GM21717 (cell line): Measurements from ENCODE around the gene CNNM4.

Source experiments
- ATAC-seq: cut with Tn5 transposase; IDR thresholded peaks from one replicate; pipeline ENCODE4 v1.9.1; 2021; ENCODE audit warnings: mild to moderate bottlenecking, moderate library complexity; ENCODE audit not compliant: unreplicated experiment

CNNM4 gene

DNA sequence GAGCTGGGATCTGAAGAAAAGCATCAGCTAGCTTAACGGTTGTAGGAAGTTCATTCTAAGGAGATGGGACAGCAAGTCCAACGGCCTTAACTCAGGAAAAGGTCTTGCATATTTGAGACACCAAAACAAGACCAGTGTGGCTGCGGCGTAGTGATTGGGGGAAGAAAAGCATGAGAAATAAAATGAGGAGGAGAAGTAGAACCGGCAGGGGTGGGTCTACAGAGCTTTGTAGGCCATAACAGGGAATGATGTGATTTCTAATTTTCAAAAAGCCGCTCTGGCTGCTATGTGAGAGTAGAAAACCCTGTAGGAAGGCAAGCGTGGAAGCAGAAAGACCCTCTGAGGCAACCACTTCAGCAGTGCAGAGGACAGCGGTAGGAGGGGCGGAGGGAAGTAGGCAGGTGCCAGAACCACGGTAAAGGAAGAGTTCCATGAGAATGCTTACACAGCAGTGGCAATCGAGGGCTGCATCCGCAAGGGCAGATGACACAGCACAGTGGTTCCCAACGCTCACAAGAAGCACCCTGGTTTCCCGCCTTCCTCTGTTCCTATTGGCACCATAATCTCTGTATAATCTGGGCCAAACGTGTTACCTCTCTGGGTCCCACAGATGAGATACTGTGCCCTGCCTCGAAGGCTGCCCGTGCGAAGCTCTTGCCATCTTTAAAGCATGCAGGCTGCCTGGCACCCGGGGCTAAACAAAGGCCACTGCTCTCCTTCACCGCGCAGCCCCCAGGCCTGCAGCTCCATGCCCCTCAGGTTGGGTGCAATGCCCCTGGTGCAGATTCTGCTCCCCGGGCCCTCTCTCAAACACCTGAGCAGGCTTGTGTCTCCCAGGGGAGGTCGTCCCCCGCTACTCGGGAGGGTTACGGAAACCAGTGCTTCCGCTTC, 96.3 kb downstream of the CNNM4 start:
- no peak for ATAC-seq

GRCh38 chr2:96857667-96858372, 97.1 kb downstream of the CNNM4 start, which contains the start of gene ANKRD39:
Gene ANKRD39 (minus strand): TSS chr2:96858016. CDS start chr2:96857987, 29 bp downstream.
- ATAC-seq = peak; percentile 92

- ATAC-seq = no peak
Measured at GRCh38 chr2:96859099-96859649, 98.5 kb downstream of the CNNM4 start.

DNA sequence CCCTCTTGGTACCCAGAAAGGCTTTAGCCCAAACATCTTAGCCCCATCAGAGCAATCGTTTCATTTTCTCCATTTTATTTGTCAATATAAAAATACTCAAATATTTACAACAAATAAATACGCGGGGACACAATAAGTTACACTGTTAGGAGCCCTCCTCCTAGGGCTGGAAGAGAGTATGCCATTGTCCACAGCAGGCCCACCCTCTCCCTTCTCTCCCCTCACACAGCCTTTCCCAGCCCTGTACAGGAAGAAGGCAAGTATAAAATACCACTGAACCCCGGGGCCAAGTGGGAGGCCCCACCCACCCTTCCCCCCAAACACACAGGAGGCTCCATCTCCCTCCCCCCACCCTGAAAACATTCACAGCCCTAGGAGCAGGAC, 99.0 kb downstream of the CNNM4 start:
- no peak for ATAC-seq

- ATAC-seq = no peak
Measured at GRCh38 chr2:96860065-96861029, 99.6 kb downstream of the CNNM4 start.

DNA sequence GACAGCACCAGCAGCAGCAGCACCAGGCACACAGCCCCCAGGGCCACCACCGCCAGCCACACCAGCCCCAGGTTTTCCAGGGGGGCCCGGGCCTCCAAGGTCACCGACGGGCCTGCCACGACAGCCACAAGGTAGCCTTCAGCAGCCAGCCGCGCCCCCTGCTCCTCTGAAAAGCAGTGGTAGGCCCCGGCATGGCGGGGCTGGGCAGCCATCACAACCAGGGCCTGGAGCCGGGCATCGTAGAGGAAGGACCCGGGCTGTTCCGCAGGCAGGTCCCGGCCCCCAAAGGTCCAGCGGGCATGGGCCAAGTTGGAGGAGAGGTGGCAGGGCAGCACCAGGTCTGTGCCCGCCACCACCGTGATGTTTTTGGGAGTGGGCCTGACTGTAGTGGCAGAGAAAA, 100.4 kb downstream of the CNNM4 start:
- ATAC-seq = no peak
